ENCODE measurements around the gene ARID1B.

GRCh38 chr6:157089258-157089657 is 312.1 kb downstream of the ARID1B start:
- TF ChIP-seq, protein P1, sequence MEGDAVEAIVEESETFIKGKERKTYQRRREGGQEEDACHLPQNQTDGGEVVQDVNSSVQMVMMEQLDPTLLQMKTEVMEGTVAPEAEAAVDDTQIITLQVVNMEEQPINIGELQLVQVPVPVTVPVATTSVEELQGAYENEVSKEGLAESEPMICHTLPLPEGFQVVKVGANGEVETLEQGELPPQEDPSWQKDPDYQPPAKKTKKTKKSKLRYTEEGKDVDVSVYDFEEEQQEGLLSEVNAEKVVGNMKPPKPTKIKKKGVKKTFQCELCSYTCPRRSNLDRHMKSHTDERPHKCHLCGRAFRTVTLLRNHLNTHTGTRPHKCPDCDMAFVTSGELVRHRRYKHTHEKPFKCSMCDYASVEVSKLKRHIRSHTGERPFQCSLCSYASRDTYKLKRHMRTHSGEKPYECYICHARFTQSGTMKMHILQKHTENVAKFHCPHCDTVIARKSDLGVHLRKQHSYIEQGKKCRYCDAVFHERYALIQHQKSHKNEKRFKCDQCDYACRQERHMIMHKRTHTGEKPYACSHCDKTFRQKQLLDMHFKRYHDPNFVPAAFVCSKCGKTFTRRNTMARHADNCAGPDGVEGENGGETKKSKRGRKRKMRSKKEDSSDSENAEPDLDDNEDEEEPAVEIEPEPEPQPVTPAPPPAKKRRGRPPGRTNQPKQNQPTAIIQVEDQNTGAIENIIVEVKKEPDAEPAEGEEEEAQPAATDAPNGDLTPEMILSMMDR (IDR thresholded peaks at IDR 0.05), result no peak
- TF ChIP-seq POLR2A (IDR thresholded peaks at IDR 0.05), result no peak
